Adrenal gland (tissue), 12 donors: ENCODE measurements around the gene CKB. TPM values are rescaled to one million over a fixed set of nuclear protein-coding genes. Genes with fewer than 3 reads are reported as not detected.

Source experiments
- DNase-seq, 7 donors: peaks; one replicate each; pipeline ENCODE4 v3.0.0-alpha.2; 2019 to 2020
- H3K27ac ChIP-seq, 5 donors: fragments of 200-600 bp; sonication (generic) in 4 of 5; 1 replicate in 3 of 5; 2 replicates in 2 of 5; pipeline versions ENCODE4 v1.5.1 to v1.8.0; 2016 to 2020; ENCODE audit warnings: mild to moderate bottlenecking in 1 of 5
- H3K27me3 ChIP-seq: fragments of 200-600 bp; 2 replicates; pipeline ENCODE4 v1.8.0; 2021
- H3K36me3 ChIP-seq, 2 donors: fragments of 200-600 bp; replicated peaks in 1 of 2; 1 replicate in 1 of 2; 2 replicates in 1 of 2; pipeline versions ENCODE4 v1.5.1 to v1.8.0; 2018 to 2022
- H3K4me1 ChIP-seq, 2 donors: fragments of 200-600 bp; replicated peaks in 1 of 2; 1 replicate in 1 of 2; 2 replicates in 1 of 2; pipeline versions ENCODE4 v1.5.1 to v1.8.0; 2018 to 2021
- H3K4me3 ChIP-seq, 4 donors: fragments of 200-600 bp; sonication (generic) in 3 of 4; one replicate each; pipeline ENCODE4 v1.5.1; 2016 to 2018
- H3K9me3 ChIP-seq, 3 donors: fragments of 200-600 bp; sonication (generic) in 1 of 3; replicated peaks in 1 of 3; 1 replicate in 2 of 3; 2 replicates in 1 of 3; pipeline versions ENCODE4 v1.5.1 to v1.8.0; 2016 to 2021
- POLR2A ChIP-seq, 2 donors: fragments of 450-650 bp; IDR thresholded peaks; one replicate each; pipeline ENCODE4 v1.6.1; 2017; ENCODE audit warnings: antibody characterized with exemption in 2 of 2, mild to moderate bottlenecking in 2 of 2, moderate library complexity in 1 of 2
- WGBS, 4 donors: extraction: QIAGEN DNeasy Blood & Tissue Kit in 2 of 4; methylation state at CpG; one replicate each; pipeline versions ENCODE4 v1.1.5 to v1.1.7; 2013 to 2017; 5-methylcytosine and 5-hydroxymethylcytosine counted together
- intact Hi-C, 2 donors: fragments of 100-400 bp; cut with DNase I; formaldehyde crosslinking; loops; one replicate each; pipeline versions ENCODE4 v1.14.1 to v1.15.0; 2022 to 2023
- polyA plus RNA-seq, 3 donors: library from polyadenylated mRNA; stranded (reverse); fragments of 200-250 nt in 2 of 3; fragments of 350-450 nt in 1 of 3; fragmentation: Illumina TruSeq in 1 of 3; extraction: RNeasy Lipid Tissue Mini Kit (QIAGEN cat#74804) in 1 of 3; gene quantifications; one replicate each; pipeline ENCODE4 v1.2.3, GENCODE V29; 2013 to 2014
- total RNA-seq, 9 donors: library from RNA; depleted of rRNA in 4 of 9; stranded (reverse); fragments of >200 nt in 4 of 9; fragments of 120-200 nt in 1 of 9; fragmentation: NEBNext Ultra II Directional in 1 of 9; extraction: Animal tissue kit (Norgen Biotek cat#: 25700) in 1 of 9; gene quantifications; one replicate each; pipeline versions ENCODE4 v1.1.0 to v1.2.4, GENCODE V29; 2013 to 2023
- TF ChIP-seq, protein P1 (sequence below), 6 experiments: fragments of 450-650 bp in 4 of 6; fragments of 200-600 bp in 2 of 6; sonication (generic) in 1 of 6; IDR thresholded peaks; 1 replicate in 5 of 6; 2 replicates in 1 of 6; pipeline versions ENCODE4 v1.5.1 to v1.8.0; 2016 to 2021; ENCODE audit warnings: antibody characterized with exemption in 6 of 6, mild to moderate bottlenecking in 2 of 6, moderate library complexity in 1 of 6
- donor health status: healthy with polysubstance abuse.
- donor health status: Bipolar disorder and iron deficiency.
- donor health status: DM: yes; HTN: yes; CAD: no.
- donor health status: DM: no; HTN: no; CAD: no.
- donor health status: DM: no; HTN: no; CAD: no.
- donor health status: DM: yes; HTN: yes; CAD: no.

The CKB gene
- total and polyA plus RNA-seq, 12 donors = 11.0 to 410 (median 198) TPM

DNA sequence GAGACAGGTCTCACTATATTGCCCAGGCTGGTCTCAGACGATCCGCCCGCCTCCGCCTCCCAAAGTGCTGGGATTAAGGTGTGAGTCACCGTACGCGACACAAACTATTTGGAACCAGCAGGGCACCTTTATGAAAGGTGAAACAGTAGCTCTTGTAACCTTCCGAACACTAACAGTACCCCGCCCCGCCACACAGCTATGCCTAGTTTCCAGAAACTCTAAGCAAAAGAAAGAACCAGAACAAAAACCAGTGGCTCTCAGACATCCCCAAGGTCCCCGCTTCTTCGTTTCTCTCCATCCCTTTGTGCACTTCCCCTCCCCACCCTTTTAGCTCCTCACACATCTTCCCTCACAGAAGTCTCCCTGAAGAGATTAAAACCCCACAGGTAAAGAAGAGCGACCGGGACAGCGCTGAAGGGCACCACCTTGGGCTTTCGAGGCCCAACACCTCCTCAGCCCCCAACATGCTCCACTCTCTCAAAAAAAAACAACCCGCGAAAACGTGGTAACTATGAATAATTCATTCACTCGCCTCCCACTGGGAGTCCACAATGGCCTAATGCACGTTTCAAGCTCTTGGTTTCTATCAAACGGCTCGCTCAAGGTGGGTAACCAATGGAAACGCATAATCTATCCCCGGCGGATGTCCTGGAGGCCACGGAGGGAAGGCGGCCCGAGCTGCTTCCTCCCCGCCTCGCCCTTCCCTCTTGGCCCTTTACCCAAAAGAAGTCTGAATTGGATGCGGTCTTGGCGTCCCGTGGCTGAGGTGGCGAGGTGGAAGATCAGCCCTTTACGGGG lies 39.0 kb upstream of the CKB start:
- peak in 4 of 7 donors; percentile 55 to 73 (median 63) for DNase-seq

DNA sequence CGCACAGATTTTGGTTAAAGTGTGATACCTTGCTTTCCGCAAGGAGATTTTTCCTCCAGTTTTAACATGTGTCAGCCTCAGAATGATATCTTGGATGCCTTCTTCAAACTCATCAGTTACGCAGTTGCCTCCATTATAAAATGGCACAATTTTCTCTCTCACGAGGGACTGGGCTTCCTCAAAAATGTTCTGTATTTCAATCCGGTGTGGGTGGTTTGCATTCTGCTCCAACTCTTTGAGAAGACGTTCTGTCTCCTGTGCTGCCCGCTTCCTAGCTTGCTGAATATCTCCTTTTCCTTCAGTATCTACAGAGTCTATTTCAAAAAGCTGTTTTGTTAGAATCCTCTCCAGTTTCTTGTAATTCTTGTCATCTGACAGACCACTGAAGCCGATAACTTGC lies 38.1 kb upstream of the CKB start:
- Histone ChIP-seq H3K36me3 (peaks cover 0 to 23% of the 10 kb centered on the region in 2 donors), H3K27ac (peak overlapping the region in 1 of 5 donors; percentile 94), H3K27me3 (no peaks in the 10 kb centered on the region), H3K9me3 (no peaks in the 10 kb centered on the region), H3K4me1 (peaks cover 18 to 60% of the 10 kb centered on the region in 2 donors), H3K4me3 (no peak overlapping the region)
- 73 to 81% (median 77%) methylated on average over 8 of the region's 8 CpGs for WGBS, 4 donors
- intact Hi-C loops = no loop called here
- TF ChIP-seq POLR2A (IDR thresholded peaks at IDR 0.05) = no peak
- TF ChIP-seq, protein P1, sequence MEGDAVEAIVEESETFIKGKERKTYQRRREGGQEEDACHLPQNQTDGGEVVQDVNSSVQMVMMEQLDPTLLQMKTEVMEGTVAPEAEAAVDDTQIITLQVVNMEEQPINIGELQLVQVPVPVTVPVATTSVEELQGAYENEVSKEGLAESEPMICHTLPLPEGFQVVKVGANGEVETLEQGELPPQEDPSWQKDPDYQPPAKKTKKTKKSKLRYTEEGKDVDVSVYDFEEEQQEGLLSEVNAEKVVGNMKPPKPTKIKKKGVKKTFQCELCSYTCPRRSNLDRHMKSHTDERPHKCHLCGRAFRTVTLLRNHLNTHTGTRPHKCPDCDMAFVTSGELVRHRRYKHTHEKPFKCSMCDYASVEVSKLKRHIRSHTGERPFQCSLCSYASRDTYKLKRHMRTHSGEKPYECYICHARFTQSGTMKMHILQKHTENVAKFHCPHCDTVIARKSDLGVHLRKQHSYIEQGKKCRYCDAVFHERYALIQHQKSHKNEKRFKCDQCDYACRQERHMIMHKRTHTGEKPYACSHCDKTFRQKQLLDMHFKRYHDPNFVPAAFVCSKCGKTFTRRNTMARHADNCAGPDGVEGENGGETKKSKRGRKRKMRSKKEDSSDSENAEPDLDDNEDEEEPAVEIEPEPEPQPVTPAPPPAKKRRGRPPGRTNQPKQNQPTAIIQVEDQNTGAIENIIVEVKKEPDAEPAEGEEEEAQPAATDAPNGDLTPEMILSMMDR (IDR thresholded peaks at IDR 0.05) = no peak
- no peak for DNase-seq

More for the DNA sequence above, 39.0 kb upstream of the CKB start:
- Histone ChIP-seq H3K27ac (peak overlapping the region in 4 of 5 donors; percentile 94 to 97 (median 94)), H3K27me3 (no peaks in the 10 kb centered on the region), H3K9me3 (no peaks in the 10 kb centered on the region), H3K4me1 (peaks cover 18 to 60% of the 10 kb centered on the region in 2 donors), H3K4me3 (peak overlapping the region; percentile 30 to 91 (median 87)), H3K36me3 (peaks cover 0 to 23% of the 10 kb centered on the region in 2 donors)
- WGBS, 4 donors = 4 to 8% (median 6%) methylated on average over 26 to 36 of the region's 36 CpGs
- TF ChIP-seq, protein P1 (IDR thresholded peaks at IDR 0.05) = no peak
- no peak for TF ChIP-seq POLR2A (IDR thresholded peaks at IDR 0.05)
- intact Hi-C loops = no loop called here

DNA sequence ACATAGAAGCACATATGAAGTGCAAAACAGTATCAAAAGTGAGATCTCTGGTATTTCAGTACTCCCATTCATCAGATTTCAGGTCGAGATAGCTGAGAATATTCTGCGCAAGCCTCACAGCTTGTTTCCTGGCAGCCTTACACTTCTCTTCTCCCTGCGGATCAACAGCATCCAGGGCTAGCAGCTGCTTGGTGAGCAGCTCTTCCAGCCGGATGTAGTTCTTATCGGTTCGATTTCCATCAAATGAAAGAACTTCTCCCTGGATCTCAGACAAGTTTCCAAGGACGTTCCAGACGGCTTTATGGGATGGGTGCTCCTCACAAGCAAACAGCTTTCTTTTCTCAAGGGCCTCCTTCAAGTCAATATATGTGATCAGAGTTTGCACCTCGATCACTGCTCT lies 37.1 kb upstream of the CKB start:
- intact Hi-C loops = no loop called here
- Histone ChIP-seq H3K27ac (peak overlapping the region in 1 of 5 donors; percentile 10), H3K36me3 (peaks cover 0 to 23% of the 10 kb centered on the region in 2 donors), H3K9me3 (no peaks in the 10 kb centered on the region), H3K4me1 (peaks cover 18 to 60% of the 10 kb centered on the region in 2 donors), H3K27me3 (no peaks in the 10 kb centered on the region), H3K4me3 (no peak overlapping the region)
- 62 to 66% (median 64%) methylated on average over 9 of the region's 9 CpGs for WGBS, 4 donors
- no peak for TF ChIP-seq POLR2A (IDR thresholded peaks at IDR 0.05)
- TF ChIP-seq, protein P1 (IDR thresholded peaks at IDR 0.05) = no peak
- no peak for DNase-seq

DNA sequence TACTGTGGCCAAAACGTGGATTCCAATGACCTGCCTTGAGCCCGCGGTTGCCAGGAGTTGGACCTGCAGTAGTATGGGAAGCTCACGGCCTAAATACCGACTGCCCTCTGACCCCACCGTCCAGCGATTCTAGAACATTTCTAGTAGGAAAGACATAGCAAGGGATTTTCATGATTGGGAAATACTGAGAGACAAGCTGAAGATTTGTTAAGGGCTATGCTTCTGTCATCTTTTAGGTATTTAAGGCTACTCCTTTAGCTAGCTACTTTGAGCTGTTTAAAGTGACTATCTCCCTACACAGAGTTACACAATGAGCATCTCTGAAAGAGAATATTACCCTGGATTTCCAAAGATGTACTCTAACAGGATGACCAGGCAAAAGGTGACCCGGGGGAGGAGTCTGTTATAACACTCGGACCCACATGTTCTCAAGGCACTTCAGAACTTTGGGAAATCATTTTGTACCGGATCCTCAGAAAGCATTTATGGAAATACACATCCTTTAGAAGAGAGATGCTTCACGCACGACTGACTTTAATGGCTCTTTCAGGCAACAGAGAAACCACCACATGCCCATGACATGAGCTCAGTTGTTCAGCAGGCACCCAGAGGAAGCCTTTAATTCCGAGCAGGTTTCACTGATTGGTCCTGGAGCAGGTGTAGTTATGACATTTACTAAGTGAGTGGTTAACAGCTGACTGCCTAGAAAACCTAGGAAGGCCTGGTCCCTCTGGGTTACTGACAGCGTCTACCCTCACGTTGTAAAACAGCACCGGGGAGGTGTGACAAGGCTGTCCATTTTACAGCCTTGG lies 35.6 kb upstream of the CKB start:
- no peak for TF ChIP-seq POLR2A (IDR thresholded peaks at IDR 0.05)
- TF ChIP-seq, protein P1 (IDR thresholded peaks at IDR 0.05) = no peak
- peak in 1 of 7 donors; percentile 32 for DNase-seq

More for the DNA sequence above, 35.6 kb upstream of the CKB start:
- no peaks in the 10 kb centered on the region for H3K9me3 ChIP-seq
- peak overlapping the region in 2 of 5 donors; percentile 17 to 73 for H3K27ac ChIP-seq
- WGBS, 4 donors = 77 to 89% (median 82%) methylated on average over 16 of the region's 16 CpGs
- no peaks in the 10 kb centered on the region for H3K27me3 ChIP-seq
- H3K4me1 ChIP-seq = peaks cover 8 to 46% of the 10 kb centered on the region in 2 donors
- peaks cover 0 to 23% of the 10 kb centered on the region in 2 donors for H3K36me3 ChIP-seq
- H3K4me3 ChIP-seq = no peak overlapping the region
- intact Hi-C loops = no loop called here
